Breast epithelium (tissue), 4 donors: ENCODE results near the gene SPACA4. TPM values are rescaled to one million over a fixed set of nuclear protein-coding genes. Genes with fewer than 3 reads are reported as not detected.

ENCODE experiments used
- DNase-seq, 2 donors: peaks; one replicate each; pipeline ENCODE4 v3.0.0-alpha.2; 2019; ENCODE audit warnings: low spot score in 2 of 2
- H3K27ac ChIP-seq, 2 donors: fragments of 200-600 bp; sonication (generic) in 1 of 2; one replicate each; pipeline ENCODE4 v1.5.1; 2016 to 2019; ENCODE audit warnings: mild to moderate bottlenecking in 1 of 2
- H3K27me3 ChIP-seq, 2 donors: fragments of 200-600 bp; sonication (generic) in 1 of 2; one replicate each; pipeline versions ENCODE4 v1.5.1 to v1.6.0; 2017 to 2019; ENCODE audit warnings: control low read depth in 1 of 2, mild to moderate bottlenecking in 1 of 2
- H3K36me3 ChIP-seq: fragments of 200-600 bp; one replicate; pipeline ENCODE4 v1.5.1; 2019
- H3K4me1 ChIP-seq, 2 donors: fragments of 200-600 bp; sonication (generic); one replicate each; pipeline ENCODE4 v1.5.1; 2016 to 2019; ENCODE audit warnings: control low read depth in 1 of 2
- H3K4me3 ChIP-seq, 3 donors: fragments of 200-600 bp; sonication (generic); 1 replicate in 2 of 3; 2 replicates in 1 of 3; pipeline ENCODE4 v1.5.1; 2016 to 2019; ENCODE audit warnings: mild to moderate bottlenecking in 3 of 3, moderate library complexity in 2 of 3
- H3K9me3 ChIP-seq, 2 donors: fragments of 200-600 bp; sonication (generic) in 1 of 2; one replicate each; pipeline ENCODE4 v1.5.1; 2016 to 2019; ENCODE audit warnings: control low read depth in 1 of 2
- CTCF ChIP-seq, 3 donors: fragments of 450-650 bp; IDR thresholded peaks; one replicate each; pipeline ENCODE4 v1.5.1; 2016 to 2017; ENCODE audit warnings: antibody characterized with exemption in 3 of 3, mild to moderate bottlenecking in 3 of 3, moderate library complexity in 3 of 3
- POLR2A ChIP-seq: fragments of 450-650 bp; IDR thresholded peaks from one replicate; pipeline ENCODE4 v1.6.1; 2016; ENCODE audit warnings: antibody characterized with exemption, mild to moderate bottlenecking, moderate library complexity
- POLR2AphosphoS5 ChIP-seq, 3 donors: sonication (generic); formaldehyde crosslinking; IDR thresholded peaks; one replicate each; pipeline ENCODE4 v1.6.1; 2017; ENCODE audit warnings: antibody characterized with exemption in 3 of 3
- intact Hi-C: fragments of 100-400 bp; cut with DNase I; formaldehyde crosslinking; loops from one replicate; pipeline ENCODE4 v1.15.1; 2023; ENCODE audit warnings: low total_unique reads
- total RNA-seq, 3 donors: library from RNA; depleted of rRNA; stranded (reverse); fragments of >200 nt; gene quantifications; one replicate each; pipeline ENCODE4 v1.1.0, GENCODE V29; 2016

Gene SPACA4
- total RNA-seq, 3 donors from 2014 or later, result not detected

GRCh38 chr19:48637948-48638830 is 31.6 kb downstream of the SPACA4 start:
- Histone ChIP-seq H3K4me1 (peaks cover 0 to 7% of the 10 kb centered on the region in 2 donors), H3K27ac (peak overlapping the region; percentile 99), H3K4me3 (peak overlapping the region; percentile 63 to 88 (median 77)), H3K27me3 (no peaks in the 10 kb centered on the region), H3K36me3 (no peaks in the 10 kb centered on the region), H3K9me3 (no peaks in the 10 kb centered on the region)
- intact Hi-C loops, result no loop called here
- TF ChIP-seq POLR2A (peak; percentile 28), POLR2AphosphoS5 (IDR thresholded peaks at IDR 0.05) (peak in 2 of 3 donors; percentile 18 to 42), CTCF (IDR thresholded peaks at IDR 0.05) (peak in 2 of 3 donors; percentile 34 to 40)
- peak; percentile 83 to 91 for DNase-seq

GRCh38 chr19:48638831-48639381 is 32.4 kb downstream of the SPACA4 start:
- H3K27ac ChIP-seq, result peak overlapping the region; percentile 99
- DNase-seq, result peak in 1 of 2 donors; percentile 39
- no peak for TF ChIP-seq POLR2A
- no peak for TF ChIP-seq CTCF (IDR thresholded peaks at IDR 0.05)
- TF ChIP-seq POLR2AphosphoS5 (IDR thresholded peaks at IDR 0.05), result no peak
- H3K4me1 ChIP-seq, result peaks cover 0 to 3% of the 10 kb centered on the region in 2 donors
- no peaks in the 10 kb centered on the region for H3K9me3 ChIP-seq
- intact Hi-C loops, result no loop called here
- H3K4me3 ChIP-seq, result peak overlapping the region; percentile 63 to 88 (median 77)
- no peaks in the 10 kb centered on the region for H3K27me3 ChIP-seq
- no peaks in the 10 kb centered on the region for H3K36me3 ChIP-seq

- no peak for DNase-seq
- H3K4me1 ChIP-seq, result peaks cover 0 to 4% of the 10 kb centered on the region in 2 donors
- intact Hi-C loops, result loop anchor here (5.0 kb wide), 1 partner anchor 1128 kb away; the partner anchor contains the start of gene AP2A1
- H3K27me3 ChIP-seq, result no peaks in the 10 kb centered on the region
- no peak overlapping the region for H3K4me3 ChIP-seq
- H3K27ac ChIP-seq, result peak overlapping the region; percentile 25 to 99
- H3K36me3 ChIP-seq, result no peaks in the 10 kb centered on the region
- H3K9me3 ChIP-seq, result no peaks in the 10 kb centered on the region
- no peak for TF ChIP-seq POLR2AphosphoS5 (IDR thresholded peaks at IDR 0.05)
- TF ChIP-seq POLR2A, result no peak
- no peak for TF ChIP-seq CTCF (IDR thresholded peaks at IDR 0.05)
Observed at GRCh38 chr19:48639483-48640375, 33.2 kb downstream of the SPACA4 start.

- Histone ChIP-seq H3K27ac (no peak overlapping the region), H3K36me3 (no peaks in the 10 kb centered on the region), H3K9me3 (no peaks in the 10 kb centered on the region), H3K4me3 (no peak overlapping the region), H3K27me3 (no peaks in the 10 kb centered on the region), H3K4me1 (peaks cover 0 to 4% of the 10 kb centered on the region in 2 donors)
- TF ChIP-seq POLR2A (no peak), POLR2AphosphoS5 (IDR thresholded peaks at IDR 0.05) (no peak)
- no peak for DNase-seq
- intact Hi-C loops, result loop anchor here (5.0 kb wide), 1 partner anchor 1125 kb away; the partner anchor contains the start of gene AP2A1
Observed at GRCh38 chr19:48641850-48642249, 35.3 kb downstream of the SPACA4 start.

GRCh38 chr19:48642862-48643261 is 36.3 kb downstream of the SPACA4 start:
- Histone ChIP-seq H3K9me3 (no peaks in the 10 kb centered on the region), H3K4me3 (no peak overlapping the region), H3K27ac (no peak overlapping the region), H3K27me3 (no peaks in the 10 kb centered on the region), H3K36me3 (no peaks in the 10 kb centered on the region), H3K4me1 (peaks cover 0 to 4% of the 10 kb centered on the region in 2 donors)
- no peak for TF ChIP-seq POLR2A
- TF ChIP-seq CTCF (IDR thresholded peaks at IDR 0.05), result no peak
- TF ChIP-seq POLR2AphosphoS5 (IDR thresholded peaks at IDR 0.05), result no peak
- DNase-seq, result no peak
- intact Hi-C loops, result loop anchor here (5.0 kb wide), 1 partner anchor 1124 kb away; the partner anchor contains the start of gene AP2A1
